ENCODE measurements around the gene PKP4. TPM values are rescaled to one million over a fixed set of nuclear protein-coding genes. Genes with fewer than 3 reads are reported as not detected.

The PKP4 gene
- total and polyA plus RNA-seq, 2 donors (not counting 1 experiment from before 2014, with no cell fraction given) = 2.0 to 13.3 TPM

DNA sequence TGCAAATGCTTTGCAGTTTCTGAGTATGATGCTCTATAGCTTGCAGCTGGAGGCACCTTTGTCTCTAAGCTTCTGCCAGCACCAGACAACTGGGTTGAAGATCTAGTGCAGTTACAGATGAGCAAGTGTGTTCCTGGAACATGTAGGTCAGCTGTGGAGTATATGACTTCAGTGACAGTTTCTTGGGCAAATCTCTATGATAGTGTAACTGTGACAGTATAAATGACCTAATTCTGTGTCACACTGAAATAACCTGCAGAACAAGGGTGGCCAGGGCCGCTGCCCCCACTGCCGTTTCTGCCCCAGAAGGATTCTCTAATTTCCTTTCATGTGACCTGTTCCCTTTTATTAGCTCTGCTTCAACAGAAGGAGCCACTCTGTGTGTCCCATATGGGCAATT, 193.1 kb downstream of the PKP4 start:
- CTCF ChIA-PET = no interaction called here
- intact Hi-C loops (cut with micrococcal nuclease) = no loop called here
- Histone ChIP-seq H3K4me1 (ENCODE audit: control insufficient read depth in 2 of 2, insufficient read depth in 2 of 2, low read length in 2 of 2) (no peaks in the 10 kb centered on the region), H3K27ac (ENCODE audit: low read length in 2 of 2) (no peak overlapping the region), H2AFZ (ENCODE audit: insufficient read depth, low read depth, low read length, poor library complexity, severe bottlenecking) (no peak overlapping the region), H4K20me1 (ENCODE audit: control insufficient read depth, insufficient read depth, low read length, poor library complexity, severe bottlenecking) (no peaks in the 10 kb centered on the region), H3K9me3 (ENCODE audit: control extremely low read depth in 1 of 3, control insufficient read depth in 2 of 3, insufficient read depth in 1 of 3, low read length in 2 of 3) (no peaks in the 10 kb centered on the region), H3K9ac (ENCODE audit: low read length) (no peak overlapping the region), H3K79me2 (ENCODE audit: control insufficient read depth, insufficient read depth, low read length) (no peaks in the 10 kb centered on the region), H3K27me3 (replicated peaks in 1 of 4; ENCODE audit: control extremely low read depth in 1 of 4, control insufficient read depth in 3 of 4, insufficient read depth in 4 of 4, low read length in 3 of 4) (no peaks in the 10 kb centered on the region), H3K4me3 (ENCODE audit: control extremely low read depth in 1 of 5, extremely low read depth in 1 of 5, insufficient read depth in 1 of 5, low read depth in 2 of 5, low read length in 4 of 5) (no peak overlapping the region), H3K36me3 (replicated peaks in 1 of 2; ENCODE audit: control extremely low read depth in 1 of 2, control insufficient read depth in 1 of 2, extremely low read depth in 1 of 2, insufficient read depth in 2 of 2, low read length in 1 of 2) (no peaks in the 10 kb centered on the region), H3K4me2 (replicated peaks; ENCODE audit: low read depth, low read length, poor library complexity, severe bottlenecking) (no peak overlapping the region)
- TF ChIP-seq, protein P1, sequence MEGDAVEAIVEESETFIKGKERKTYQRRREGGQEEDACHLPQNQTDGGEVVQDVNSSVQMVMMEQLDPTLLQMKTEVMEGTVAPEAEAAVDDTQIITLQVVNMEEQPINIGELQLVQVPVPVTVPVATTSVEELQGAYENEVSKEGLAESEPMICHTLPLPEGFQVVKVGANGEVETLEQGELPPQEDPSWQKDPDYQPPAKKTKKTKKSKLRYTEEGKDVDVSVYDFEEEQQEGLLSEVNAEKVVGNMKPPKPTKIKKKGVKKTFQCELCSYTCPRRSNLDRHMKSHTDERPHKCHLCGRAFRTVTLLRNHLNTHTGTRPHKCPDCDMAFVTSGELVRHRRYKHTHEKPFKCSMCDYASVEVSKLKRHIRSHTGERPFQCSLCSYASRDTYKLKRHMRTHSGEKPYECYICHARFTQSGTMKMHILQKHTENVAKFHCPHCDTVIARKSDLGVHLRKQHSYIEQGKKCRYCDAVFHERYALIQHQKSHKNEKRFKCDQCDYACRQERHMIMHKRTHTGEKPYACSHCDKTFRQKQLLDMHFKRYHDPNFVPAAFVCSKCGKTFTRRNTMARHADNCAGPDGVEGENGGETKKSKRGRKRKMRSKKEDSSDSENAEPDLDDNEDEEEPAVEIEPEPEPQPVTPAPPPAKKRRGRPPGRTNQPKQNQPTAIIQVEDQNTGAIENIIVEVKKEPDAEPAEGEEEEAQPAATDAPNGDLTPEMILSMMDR (IDR thresholded peaks at IDR 0.05) = no peak
- TF ChIP-seq EZH2 (IDR thresholded peaks at IDR 0.05; ENCODE audit: borderline replicate concordance, insufficient read depth, low read depth, low read length, poor library complexity, severe bottlenecking) = no peak
- Mint-ChIP-seq H3K4me1 (no peaks in the 10 kb centered on the region), H3K4me3 (no peak overlapping the region), H3K9me3 (ENCODE audit: insufficient read depth) (no peaks in the 10 kb centered on the region), H3K27me3 (no peaks in the 10 kb centered on the region), H3K27ac (no peak overlapping the region)
- WGBS (ENCODE audit: insufficient coverage) = 83% methylated on average over 2 of the region's 2 CpGs
- POLR2A ChIA-PET = no interaction called here
- ATAC-seq (ENCODE audit: low read depth) (no peak), DNase-seq (no peak)

- no peaks in the 10 kb centered on the region for H3K27me3 Mint-ChIP-seq
- Histone ChIP-seq H3K27ac (ENCODE audit: low read length in 2 of 2) (no peak overlapping the region), H3K4me2 (replicated peaks; ENCODE audit: low read depth, low read length, poor library complexity, severe bottlenecking) (no peak overlapping the region), H2AFZ (ENCODE audit: insufficient read depth, low read depth, low read length, poor library complexity, severe bottlenecking) (no peak overlapping the region), H3K27me3 (replicated peaks in 1 of 4; ENCODE audit: control extremely low read depth in 1 of 4, control insufficient read depth in 3 of 4, insufficient read depth in 4 of 4, low read length in 3 of 4) (no peaks in the 10 kb centered on the region), H3K79me2 (ENCODE audit: control insufficient read depth, insufficient read depth, low read length) (no peaks in the 10 kb centered on the region), H3K4me1 (ENCODE audit: control insufficient read depth in 2 of 2, insufficient read depth in 2 of 2, low read length in 2 of 2) (no peaks in the 10 kb centered on the region), H3K36me3 (replicated peaks in 1 of 2; ENCODE audit: control extremely low read depth in 1 of 2, control insufficient read depth in 1 of 2, extremely low read depth in 1 of 2, insufficient read depth in 2 of 2, low read length in 1 of 2) (no peaks in the 10 kb centered on the region), H3K4me3 (ENCODE audit: control extremely low read depth in 1 of 5, extremely low read depth in 1 of 5, insufficient read depth in 1 of 5, low read depth in 2 of 5, low read length in 4 of 5) (no peak overlapping the region), H4K20me1 (ENCODE audit: control insufficient read depth, insufficient read depth, low read length, poor library complexity, severe bottlenecking) (no peaks in the 10 kb centered on the region), H3K9ac (ENCODE audit: low read length) (no peak overlapping the region), H3K9me3 (ENCODE audit: control extremely low read depth in 1 of 3, control insufficient read depth in 2 of 3, insufficient read depth in 1 of 3, low read length in 2 of 3) (no peaks in the 10 kb centered on the region)
- WGBS (ENCODE audit: insufficient coverage) = 49% methylated on average over 6 of the region's 6 CpGs
- no peaks in the 10 kb centered on the region for H3K9me3 Mint-ChIP-seq (ENCODE audit: insufficient read depth)
- TF ChIP-seq, protein P1 (IDR thresholded peaks at IDR 0.05) = no peak
- TF ChIP-seq EZH2 (IDR thresholded peaks at IDR 0.05; ENCODE audit: borderline replicate concordance, insufficient read depth, low read depth, low read length, poor library complexity, severe bottlenecking) = no peak
- no peaks in the 10 kb centered on the region for H3K4me1 Mint-ChIP-seq
- no peak for ATAC-seq (ENCODE audit: low read depth)
- no peak overlapping the region for H3K4me3 Mint-ChIP-seq
- H3K27ac Mint-ChIP-seq = no peak overlapping the region
- intact Hi-C loops (cut with micrococcal nuclease) = no loop called here
- no peak for DNase-seq
- POLR2A ChIA-PET = no interaction called here
- CTCF ChIA-PET = no interaction called here
These were observed 194.1 kb downstream of the PKP4 start for GRCh38 chr2:158650646-158651357.
